Left cardiac atrium (tissue), 4 donors: Measurements from ENCODE around the gene DET1. TPM values are rescaled to one million over a fixed set of nuclear protein-coding genes. Genes with fewer than 3 reads are reported as not detected.
"Not testable (repeated sequence)": the region's sequence is repeated elsewhere in the genome, so short reads cannot be mapped to it uniquely, and the experiment has no call there.

Experiments
- ATAC-seq, 2 donors: fragments of 200-7000 bp; cut with Tn5 transposase; one replicate each; pipeline ENCODE4 v1.9.1; 2020; ENCODE audit warnings: mild to moderate bottlenecking in 2 of 2, moderate library complexity in 2 of 2
- DNase-seq: peaks from one replicate; pipeline ENCODE4 v3.0.0-alpha.2; 2020
- intact Hi-C, 2 donors: fragments of 100-400 bp; cut with DNase I; formaldehyde crosslinking; loops; one replicate each; pipeline versions ENCODE4 v1.14.1 to v1.15.1; 2022 to 2023
- total RNA-seq, 2 donors: library from RNA; stranded (reverse); fragmentation: NEBNext Ultra II Directional; extraction: Animal tissue kit (Norgen Biotek cat#: 25700); gene quantifications; one replicate each; pipeline ENCODE4 v1.2.1, GENCODE V29; 2021
- donor health status: DM: no; HTN: yes; CAD: no.
- donor health status: DM: no; HTN: yes; CAD: no; lungs with severe emphysema.
- donor health status: DM: yes; HTN: yes; CAD: no.
- donor health status: Dilated cardiomyopathy.

DET1 gene
- total RNA-seq, 2 donors from 2014 or later, result 5.3 to 5.4 TPM

GRCh38 chr15:88542342-88542733 is 4.1 kb downstream of the DET1 start:
- DNase-seq (no peak), ATAC-seq (no peak)
- intact Hi-C loops, result no loop called here

GRCh38 chr15:88541709-88542341 is 4.7 kb downstream of the DET1 start:
- intact Hi-C loops, result no loop called here
- ATAC-seq (no peak), DNase-seq (no peak)

GRCh38 chr15:88541111-88541510 is 5.4 kb downstream of the DET1 start:
- DNase-seq, ATAC-seq, intact Hi-C loops: not testable (repeated sequence)

- ATAC-seq, DNase-seq, intact Hi-C loops: not testable (repeated sequence)
Observed at GRCh38 chr15:88540350-88540749, 6.1 kb downstream of the DET1 start.

- DNase-seq (no peak), ATAC-seq (no peak)
- intact Hi-C loops, result no loop called here
Observed at GRCh38 chr15:88539441-88539840, 7.0 kb downstream of the DET1 start.

- no peak for DNase-seq
- intact Hi-C loops, result no loop called here
- peak in 1 of 2 donors; percentile 32 for ATAC-seq
Observed at GRCh38 chr15:88538972-88539371, 7.5 kb downstream of the DET1 start.

GRCh38 chr15:88537591-88538317 is 8.7 kb downstream of the DET1 start:
- intact Hi-C loops, result no loop called here
- DNase-seq (no peak), ATAC-seq (no peak)

- no peak for ATAC-seq
- intact Hi-C loops, result no loop called here
- DNase-seq, result no peak
Observed at GRCh38 chr15:88535607-88536313, 10.7 kb downstream of the DET1 start.

- ATAC-seq, result no peak
- intact Hi-C loops, result no loop called here
- no peak for DNase-seq
Observed at GRCh38 chr15:88535100-88535499, 11.4 kb downstream of the DET1 start.

GRCh38 chr15:88533376-88533775 is 13.1 kb downstream of the DET1 start:
- no peak for ATAC-seq
- intact Hi-C loops, result no loop called here
- no peak for DNase-seq

- intact Hi-C loops, result no loop called here
- ATAC-seq (no peak), DNase-seq (no peak)
Observed at GRCh38 chr15:88529021-88529630, 17.4 kb downstream of the DET1 start.

- ATAC-seq (peak in 1 of 2 donors; percentile 25), DNase-seq (no peak)
- intact Hi-C loops, result no loop called here
Observed at GRCh38 chr15:88526247-88526879, 20.1 kb downstream of the DET1 start.

GRCh38 chr15:88525418-88525817 is 21.1 kb downstream of the DET1 start:
- no peak for ATAC-seq
- intact Hi-C loops, result no loop called here
- no peak for DNase-seq

GRCh38 chr15:88524094-88524493 is 22.4 kb downstream of the DET1 start:
- intact Hi-C loops, ATAC-seq, DNase-seq: not testable (repeated sequence)

GRCh38 chr15:88518903-88519302 is 27.6 kb downstream of the DET1 start:
- intact Hi-C loops, result no loop called here
- ATAC-seq, result no peak
- DNase-seq, result no peak

- DNase-seq (no peak), ATAC-seq (peak in 1 of 2 donors; percentile 37)
- intact Hi-C loops, result no loop called here
Observed at GRCh38 chr15:88513195-88513594, 33.3 kb downstream of the DET1 start.

GRCh38 chr15:88512601-88513000 is 33.9 kb downstream of the DET1 start:
- ATAC-seq, result no peak
- DNase-seq, result no peak
- intact Hi-C loops, result no loop called here

- no peak for ATAC-seq
- DNase-seq, result no peak
- intact Hi-C loops, result no loop called here
Observed at GRCh38 chr15:88512078-88512477, 34.4 kb downstream of the DET1 start.

GRCh38 chr15:88511161-88511560 is 35.3 kb downstream of the DET1 start:
- intact Hi-C loops, result no loop called here
- ATAC-seq (no peak), DNase-seq (no peak)
